Mucosa of rectum (tissue), 2 donors: ENCODE measurements around the gene FBXO11.
"Not testable (repeated sequence)": the region's sequence is repeated elsewhere in the genome, so short reads cannot be mapped to it uniquely, and the experiment has no call there.

Experiments used
- H3K27ac ChIP-seq, 2 donors: one replicate each; pipeline ENCODE4 v1.7.0; 2013; ENCODE audit warnings: inconsistent platforms in 2 of 2, low read depth in 2 of 2, low read length in 2 of 2
- H3K27me3 ChIP-seq, 2 donors: one replicate each; pipeline ENCODE4 v1.7.0; 2013; ENCODE audit warnings: low read length in 2 of 2; ENCODE audit not compliant: control insufficient read depth in 2 of 2, insufficient read depth in 2 of 2
- H3K36me3 ChIP-seq, 2 donors: one replicate each; pipeline ENCODE4 v1.7.0; 2013; ENCODE audit warnings: low read length in 2 of 2; ENCODE audit not compliant: control insufficient read depth in 2 of 2, insufficient read depth in 2 of 2
- H3K4me1 ChIP-seq, 2 donors: one replicate each; pipeline ENCODE4 v1.7.0; 2013; ENCODE audit warnings: low read length in 2 of 2, mild to moderate bottlenecking in 1 of 2; ENCODE audit not compliant: control insufficient read depth in 2 of 2, insufficient read depth in 2 of 2
- H3K4me3 ChIP-seq, 2 donors: one replicate each; pipeline ENCODE4 v1.7.0; 2013; ENCODE audit warnings: low read length in 2 of 2
- H3K9ac ChIP-seq, 2 donors: one replicate each; pipeline ENCODE4 v1.7.0; 2013; ENCODE audit warnings: low read length in 2 of 2, low read depth in 1 of 2, mild to moderate bottlenecking in 1 of 2
- H3K9me3 ChIP-seq, 2 donors: one replicate each; pipeline ENCODE4 v1.7.0; 2013; ENCODE audit warnings: low read length in 2 of 2; ENCODE audit not compliant: control insufficient read depth in 2 of 2
- donor health status: healthy.
- donor health status: Normal muscosa, but diverticular disease.

Gene FBXO11

DNA sequence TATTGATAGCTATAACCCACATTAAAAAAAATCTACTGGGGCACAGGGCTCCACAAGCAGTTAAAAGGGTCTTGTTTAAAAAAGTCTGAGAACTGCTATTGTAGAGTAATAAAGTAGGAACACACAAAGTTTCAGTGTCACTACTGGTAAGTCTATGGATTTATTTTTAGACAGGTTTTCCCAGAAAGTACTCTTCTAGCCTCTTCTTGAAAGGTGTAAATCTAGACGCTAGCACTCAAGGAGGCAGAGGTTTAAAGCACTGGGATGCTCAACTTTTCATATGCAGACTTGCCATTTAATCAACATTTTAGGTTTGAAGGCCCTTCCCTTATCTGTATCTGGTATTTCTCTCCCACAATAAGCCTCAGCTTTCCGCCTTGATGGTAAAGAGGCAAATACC lies 33.4 kb downstream of the FBXO11 start:
- Histone ChIP-seq H3K4me3 (no peak overlapping the region), H3K27ac (no peak overlapping the region), H3K27me3 (no peaks in the 10 kb centered on the region), H3K9ac (no peak overlapping the region), H3K9me3 (no peaks in the 10 kb centered on the region), H3K36me3 (peaks cover 0 to 5% of the 10 kb centered on the region in 2 donors), H3K4me1 (peaks cover 0 to 3% of the 10 kb centered on the region in 2 donors)

GRCh38 chr2:47870641-47871540 lies 35.4 kb downstream of the FBXO11 start:
- no peak overlapping the region for H3K27ac ChIP-seq
- no peaks in the 10 kb centered on the region for H3K27me3 ChIP-seq
- H3K4me1 ChIP-seq: peaks cover 0 to 3% of the 10 kb centered on the region in 2 donors
- H3K9me3 ChIP-seq: no peaks in the 10 kb centered on the region
- H3K36me3 ChIP-seq: peaks cover 0 to 5% of the 10 kb centered on the region in 2 donors
- H3K9ac ChIP-seq: no peak overlapping the region
- H3K4me3 ChIP-seq: no peak overlapping the region

GRCh38 chr2:47869859-47870595 lies 36.3 kb downstream of the FBXO11 start:
- H3K9ac ChIP-seq: no peak overlapping the region

DNA sequence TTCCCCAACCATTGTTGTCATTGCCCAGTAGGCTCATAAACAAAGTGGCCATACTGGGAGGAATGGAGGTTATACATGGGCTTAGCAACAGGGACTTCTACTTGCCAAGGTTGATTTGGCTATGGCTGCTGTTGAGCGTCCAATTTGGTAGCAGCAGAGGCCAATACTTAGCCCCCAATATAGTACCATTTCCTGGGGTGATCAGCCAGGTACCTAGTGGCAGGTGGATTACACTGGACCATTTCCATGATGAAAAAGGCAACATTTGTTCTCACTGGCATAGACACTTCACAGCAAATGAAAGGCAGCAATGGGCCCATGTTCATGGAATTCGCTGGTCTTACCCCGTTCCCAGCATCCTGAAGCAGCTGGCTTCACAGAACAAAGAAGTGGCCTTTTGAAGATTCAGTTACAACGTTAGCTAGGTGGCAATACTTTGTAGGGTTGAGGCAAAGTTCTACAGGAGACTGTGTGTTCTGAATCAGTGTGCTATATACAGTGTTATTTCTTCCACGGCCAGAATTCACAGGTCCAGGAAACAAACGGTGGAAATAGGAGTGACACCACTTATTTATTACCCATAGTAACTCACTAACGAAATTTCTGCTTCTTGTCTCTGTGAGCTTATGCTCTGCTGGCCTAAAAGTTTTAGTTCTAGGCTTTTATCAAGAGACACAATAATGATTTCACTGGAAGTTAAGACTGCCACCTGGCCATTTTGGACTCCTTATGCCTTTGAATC lies 37.5 kb downstream of the FBXO11 start:
- Histone ChIP-seq H3K9ac (no peak overlapping the region), H3K27me3 (no peaks in the 10 kb centered on the region), H3K36me3 (peaks cover 0 to 5% of the 10 kb centered on the region in 2 donors), H3K4me1 (peaks cover 0 to 3% of the 10 kb centered on the region in 2 donors), H3K9me3 (no peaks in the 10 kb centered on the region), H3K4me3 (no peak overlapping the region), H3K27ac (no peak overlapping the region)

More at GRCh38 chr2:47869859-47870595, 36.3 kb downstream of the FBXO11 start:
- H3K36me3 ChIP-seq: peaks cover 0 to 5% of the 10 kb centered on the region in 2 donors
- no peak overlapping the region for H3K4me3 ChIP-seq
- no peaks in the 10 kb centered on the region for H3K27me3 ChIP-seq
- H3K27ac ChIP-seq: no peak overlapping the region
- H3K4me1 ChIP-seq: peaks cover 0 to 3% of the 10 kb centered on the region in 2 donors
- no peaks in the 10 kb centered on the region for H3K9me3 ChIP-seq

DNA sequence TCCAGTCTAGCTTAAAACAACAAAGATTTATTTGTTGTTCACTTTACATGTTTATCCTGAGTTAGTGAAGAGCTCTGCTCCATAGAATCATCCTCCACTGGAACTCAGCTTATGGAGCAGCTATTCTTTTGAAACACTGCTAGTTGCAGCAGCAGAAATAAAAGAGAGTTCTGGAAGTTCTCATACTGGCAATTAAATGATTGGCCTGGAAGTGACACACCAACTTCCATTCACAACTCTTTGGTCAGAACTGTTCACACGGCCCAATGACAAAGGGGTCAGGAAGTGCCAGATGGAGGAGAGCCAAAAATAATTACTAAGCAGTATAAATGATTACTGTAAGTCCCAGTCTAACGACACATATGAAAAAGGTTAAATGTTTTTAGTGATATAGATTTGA lies 39.1 kb downstream of the FBXO11 start:
- peaks cover 0 to 5% of the 10 kb centered on the region in 2 donors for H3K36me3 ChIP-seq
- no peak overlapping the region for H3K27ac ChIP-seq
- no peaks in the 10 kb centered on the region for H3K9me3 ChIP-seq
- peaks cover 0 to 3% of the 10 kb centered on the region in 2 donors for H3K4me1 ChIP-seq
- H3K27me3 ChIP-seq: no peaks in the 10 kb centered on the region
- no peak overlapping the region for H3K4me3 ChIP-seq
- H3K9ac ChIP-seq: no peak overlapping the region

DNA sequence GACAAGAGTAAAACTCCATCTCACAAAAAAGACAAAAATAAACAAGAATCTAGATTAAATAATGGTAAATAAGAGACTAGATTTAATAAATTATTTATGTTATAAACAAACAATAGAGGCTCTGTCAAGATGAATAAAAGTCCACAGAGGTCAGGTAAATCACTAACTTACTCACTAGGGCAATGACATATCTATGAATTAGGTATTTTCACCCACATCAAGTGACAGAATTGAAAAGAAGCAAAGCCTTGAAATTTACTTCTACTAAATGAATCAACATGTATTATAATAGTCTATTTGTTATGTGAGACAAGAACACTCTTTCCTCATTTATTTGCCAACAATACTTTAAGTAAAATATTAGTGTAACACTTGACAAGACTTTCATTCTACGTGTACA lies 41.7 kb downstream of the FBXO11 start:
- H3K4me1 ChIP-seq: no peaks in the 10 kb centered on the region

DNA sequence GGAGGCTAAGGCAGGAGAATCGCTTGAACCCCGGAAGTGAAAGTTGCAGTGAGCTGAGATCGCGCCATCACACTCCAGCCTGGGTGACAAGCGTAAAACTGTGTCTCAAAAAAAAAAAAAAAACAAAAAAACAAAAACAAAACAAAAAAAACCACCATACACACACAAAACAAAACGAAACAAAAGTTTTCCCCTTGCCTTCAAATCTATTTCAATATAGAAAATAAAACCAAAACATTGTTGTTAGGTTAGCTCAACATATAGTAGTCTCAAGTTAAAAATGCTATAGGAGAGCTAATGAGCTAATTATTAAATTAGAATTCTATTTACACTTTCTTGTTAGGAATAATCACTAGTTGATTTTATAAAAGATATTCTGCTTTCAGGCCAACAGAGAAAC lies 43.3 kb downstream of the FBXO11 start:
- H3K9ac ChIP-seq: no peak overlapping the region
- no peak overlapping the region for H3K4me3 ChIP-seq
- no peaks in the 10 kb centered on the region for H3K4me1 ChIP-seq
- H3K27me3 ChIP-seq: no peaks in the 10 kb centered on the region
- H3K9me3 ChIP-seq: no peaks in the 10 kb centered on the region
- no peaks in the 10 kb centered on the region for H3K36me3 ChIP-seq
- no peak overlapping the region for H3K27ac ChIP-seq

More for the DNA sequence above, 41.7 kb downstream of the FBXO11 start:
- no peak overlapping the region for H3K27ac ChIP-seq
- H3K9ac ChIP-seq: no peak overlapping the region
- no peaks in the 10 kb centered on the region for H3K27me3 ChIP-seq
- no peaks in the 10 kb centered on the region for H3K36me3 ChIP-seq
- H3K4me3 ChIP-seq: no peak overlapping the region
- no peaks in the 10 kb centered on the region for H3K9me3 ChIP-seq

GRCh38 chr2:47853067-47853777 lies 53.1 kb downstream of the FBXO11 start:
- not testable (repeated sequence) for H3K27ac ChIP-seq, H3K4me3 ChIP-seq, H3K9me3 ChIP-seq, H3K27me3 ChIP-seq, H3K9ac ChIP-seq, H3K36me3 ChIP-seq, H3K4me1 ChIP-seq

GRCh38 chr2:47850198-47850597 lies 56.1 kb downstream of the FBXO11 start:
- peaks cover 0 to 3% of the 10 kb centered on the region in 2 donors for H3K4me1 ChIP-seq
- H3K27ac ChIP-seq: no peak overlapping the region
- H3K9ac ChIP-seq: no peak overlapping the region
- no peaks in the 10 kb centered on the region for H3K36me3 ChIP-seq
- H3K9me3 ChIP-seq: no peaks in the 10 kb centered on the region
- no peaks in the 10 kb centered on the region for H3K27me3 ChIP-seq
- H3K4me3 ChIP-seq: no peak overlapping the region
